ENCODE results near the gene ATP6V1G3. TPM values are rescaled to one million over a fixed set of nuclear protein-coding genes. Genes with fewer than 3 reads are reported as not detected.

Gene ATP6V1G3
- total and polyA plus RNA-seq, 9 of the 15 experiments (the other 6 are each of a cell fraction or from before 2014, with no cell fraction given) = 0.32 TPM; not detected in 8

GRCh38 chr1:198517623-198518199 lies 22.8 kb downstream of the ATP6V1G3 start:
- DNase-seq (ENCODE audit: extremely low read depth in 1 of 4, low spot score in 3 of 4) (no peak), FAIRE-seq (no peak), ATAC-seq (no peak)
- no peaks in the 10 kb centered on the region for H3K9me1 ChIP-seq (ENCODE audit: control insufficient read depth, insufficient read depth, low read length)
- H3K27ac ChIP-seq (ENCODE audit: extremely low read depth, low read depth, low read length) = no peak overlapping the region
- H4K20me1 ChIP-seq (replicated peaks; ENCODE audit: control insufficient read depth, insufficient read depth, low read length) = no peaks in the 10 kb centered on the region
- H3K4me2 ChIP-seq (ENCODE audit: insufficient read depth, low read length) = no peak overlapping the region
- no peaks in the 10 kb centered on the region for H3K27me3 ChIP-seq (ENCODE audit: control insufficient read depth in 2 of 2, insufficient read depth in 2 of 2, low read length in 2 of 2)
- H3K9me3 ChIP-seq (replicated peaks; ENCODE audit: control insufficient read depth, insufficient read depth, low read depth, low read length) = no peaks in the 10 kb centered on the region
- H3K4me1 ChIP-seq (replicated peaks in 1 of 2; ENCODE audit: control insufficient read depth in 2 of 2, insufficient read depth in 2 of 2, low read length in 2 of 2) = peaks cover 0 to 8% of the 10 kb centered on the region in 2 experiments; a peak in 1 of 5 replicates
- no TSS peak for BruUV-seq (replicated peaks)
- H3K9ac ChIP-seq (ENCODE audit: insufficient read depth in 1 of 2, low read depth in 2 of 2, low read length in 2 of 2) = no peak overlapping the region
- H3K36me3 ChIP-seq (ENCODE audit: control insufficient read depth, insufficient read depth, low read length) = no peaks in the 10 kb centered on the region
- in situ Hi-C loops (cut with MboI) (no loop called here), intact Hi-C loops (cut with micrococcal nuclease) (no loop called here)
- no peak overlapping the region for H2AFZ ChIP-seq (ENCODE audit: low read depth, low read length)
- ChIA-PET POLR2A (no interaction called here), CTCF (ENCODE audit: low intra/inter-chr PET ratio) (no interaction called here)
- no peaks in the 10 kb centered on the region for H3K79me2 ChIP-seq (ENCODE audit: control insufficient read depth, insufficient read depth, low read length)
- TF ChIP-seq SIX5 (IDR thresholded peaks at IDR 0.05; ENCODE audit: borderline replicate concordance in 1 of 2, insufficient read depth in 1 of 2, low read depth in 1 of 2, low read length in 2 of 2) (no peak), ZNF316 (IDR thresholded peaks at IDR 0.05) (peak; percentile 18; the same call in 1 of the 2 replicates)
- no peak overlapping the region for H3K4me3 ChIP-seq

GRCh38 chr1:198500096-198500495 lies 40.4 kb downstream of the ATP6V1G3 start:
- ATAC-seq (no peak), DNase-seq (ENCODE audit: extremely low read depth in 1 of 4, low spot score in 3 of 4) (no peak), FAIRE-seq (no peak)
- Histone ChIP-seq H3K4me3 (no peak overlapping the region), H2AFZ (ENCODE audit: low read depth, low read length) (no peak overlapping the region), H3K9me3 (replicated peaks; ENCODE audit: control insufficient read depth, insufficient read depth, low read depth, low read length) (no peaks in the 10 kb centered on the region), H3K27ac (ENCODE audit: extremely low read depth, low read depth, low read length) (no peak overlapping the region), H4K20me1 (replicated peaks; ENCODE audit: control insufficient read depth, insufficient read depth, low read length) (no peaks in the 10 kb centered on the region), H3K4me1 (replicated peaks in 1 of 2; ENCODE audit: control insufficient read depth in 2 of 2, insufficient read depth in 2 of 2, low read length in 2 of 2) (no peaks in the 10 kb centered on the region), H3K4me2 (ENCODE audit: insufficient read depth, low read length) (no peak overlapping the region), H3K27me3 (ENCODE audit: control insufficient read depth in 2 of 2, insufficient read depth in 2 of 2, low read length in 2 of 2) (no peaks in the 10 kb centered on the region), H3K9me1 (ENCODE audit: control insufficient read depth, insufficient read depth, low read length) (no peaks in the 10 kb centered on the region), H3K36me3 (ENCODE audit: control insufficient read depth, insufficient read depth, low read length) (no peaks in the 10 kb centered on the region), H3K9ac (ENCODE audit: insufficient read depth in 1 of 2, low read depth in 2 of 2, low read length in 2 of 2) (no peak overlapping the region), H3K79me2 (ENCODE audit: control insufficient read depth, insufficient read depth, low read length) (no peaks in the 10 kb centered on the region)
- intact Hi-C loops (cut with micrococcal nuclease) (no loop called here), in situ Hi-C loops (cut with MboI) (no loop called here)
- POLR2A ChIA-PET = interaction anchor here (1.1 kb wide), 1 partner anchor 9 kb away, joined by 3 read pairs; no protein-coding TSS in a partner anchor
- CTCF ChIA-PET (ENCODE audit: low intra/inter-chr PET ratio) = no interaction called here
- BruUV-seq (replicated peaks) = no TSS peak
- no peak for TF ChIP-seq SP2 (IDR thresholded peaks at IDR 0.05; ENCODE audit: extremely low read depth, low read depth, low read length, poor library complexity, severe bottlenecking)
- TF ChIP-seq MAX (CRISPR knock-in tag; IDR thresholded peaks at IDR 0.05) = no peak
- no peak for TF ChIP-seq CREB1 (IDR thresholded peaks at IDR 0.05)
- no peak for TF ChIP-seq CREB1 (CRISPR knock-in tag; IDR thresholded peaks at IDR 0.05)
- no peak for TF ChIP-seq MBD1 (CRISPR knock-in tag; IDR thresholded peaks at IDR 0.05)
- no peak for TF ChIP-seq ZNF224 (CRISPR knock-in tag; IDR thresholded peaks at IDR 0.05)
- TF ChIP-seq TCF3 (CRISPR knock-in tag; IDR thresholded peaks at IDR 0.05) = no peak
- TF ChIP-seq BRD9 (IDR thresholded peaks at IDR 0.05; ENCODE audit: low read depth, partially characterized antibody) = no peak
- no peak for TF ChIP-seq PTBP1 (IDR thresholded peaks at IDR 0.05; ENCODE audit: low read depth, low read length)
- no peak for TF ChIP-seq KLF6 (CRISPR knock-in tag; IDR thresholded peaks at IDR 0.05; ENCODE audit: borderline replicate concordance)
- TF ChIP-seq HBP1 (CRISPR knock-in tag; IDR thresholded peaks at IDR 0.05) = no peak
- TF ChIP-seq HDAC3 (IDR thresholded peaks at IDR 0.05; ENCODE audit: borderline replicate concordance, partially characterized antibody) = no peak

All from K562 (cell line).